Fibroblast of the aortic adventitia (primary cell): ENCODE results near the gene MBTPS1. TPM values are rescaled to one million over a fixed set of nuclear protein-coding genes. Genes with fewer than 3 reads are reported as not detected.

ENCODE experiments used
- DNase-seq: peaks from one replicate; pipeline ENCODE4 v3.0.0-alpha.2; 2010; ENCODE audit warnings: low read depth
- H3K4me3 ChIP-seq: 2 replicates; pipeline ENCODE4 v1.5.1; 2011; ENCODE audit warnings: low read depth, mild to moderate bottlenecking, control low read depth, low read length, moderate library complexity
- total RNA-seq: library from RNA; depleted of rRNA; stranded (reverse); fragments of >200 nt; gene quantifications from 2 replicates; pipeline ENCODE4 v1.2.3, GENCODE V29; 2012; ENCODE audit warnings: low replicate concordance
- TF ChIP-seq, protein P1 (sequence below): IDR thresholded peaks from 2 replicates; pipeline ENCODE4 v1.5.1; 2011; ENCODE audit warnings: mild to moderate bottlenecking, low read length, control low read depth, inconsistent platforms; ENCODE audit not compliant: insufficient read depth

Gene MBTPS1
- total RNA-seq, 1 donor: 89.0 TPM

DNA sequence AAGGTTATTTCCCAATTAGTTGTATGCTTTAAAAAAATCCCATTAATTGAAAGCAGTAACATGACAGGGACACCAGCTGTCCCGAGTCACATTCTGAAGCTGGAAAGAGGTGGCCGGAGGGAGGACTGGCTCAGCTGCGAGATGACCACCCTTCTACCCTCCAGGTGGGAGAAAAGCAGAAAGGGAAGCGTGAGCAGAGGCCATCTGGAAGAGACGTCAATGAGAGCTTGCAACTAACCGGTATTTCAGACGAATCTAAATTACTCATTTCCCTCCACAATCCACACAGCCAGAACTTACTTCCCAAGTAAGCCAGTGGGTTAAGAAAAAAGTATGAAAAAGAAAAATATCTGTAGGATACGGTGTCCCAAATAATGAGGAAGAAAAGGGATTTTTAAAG is 45.6 kb downstream of the MBTPS1 start:
- DNase-seq: no peak
- TF ChIP-seq, protein P1, sequence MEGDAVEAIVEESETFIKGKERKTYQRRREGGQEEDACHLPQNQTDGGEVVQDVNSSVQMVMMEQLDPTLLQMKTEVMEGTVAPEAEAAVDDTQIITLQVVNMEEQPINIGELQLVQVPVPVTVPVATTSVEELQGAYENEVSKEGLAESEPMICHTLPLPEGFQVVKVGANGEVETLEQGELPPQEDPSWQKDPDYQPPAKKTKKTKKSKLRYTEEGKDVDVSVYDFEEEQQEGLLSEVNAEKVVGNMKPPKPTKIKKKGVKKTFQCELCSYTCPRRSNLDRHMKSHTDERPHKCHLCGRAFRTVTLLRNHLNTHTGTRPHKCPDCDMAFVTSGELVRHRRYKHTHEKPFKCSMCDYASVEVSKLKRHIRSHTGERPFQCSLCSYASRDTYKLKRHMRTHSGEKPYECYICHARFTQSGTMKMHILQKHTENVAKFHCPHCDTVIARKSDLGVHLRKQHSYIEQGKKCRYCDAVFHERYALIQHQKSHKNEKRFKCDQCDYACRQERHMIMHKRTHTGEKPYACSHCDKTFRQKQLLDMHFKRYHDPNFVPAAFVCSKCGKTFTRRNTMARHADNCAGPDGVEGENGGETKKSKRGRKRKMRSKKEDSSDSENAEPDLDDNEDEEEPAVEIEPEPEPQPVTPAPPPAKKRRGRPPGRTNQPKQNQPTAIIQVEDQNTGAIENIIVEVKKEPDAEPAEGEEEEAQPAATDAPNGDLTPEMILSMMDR: no peak
- H3K4me3 ChIP-seq: no peak overlapping the region

DNA sequence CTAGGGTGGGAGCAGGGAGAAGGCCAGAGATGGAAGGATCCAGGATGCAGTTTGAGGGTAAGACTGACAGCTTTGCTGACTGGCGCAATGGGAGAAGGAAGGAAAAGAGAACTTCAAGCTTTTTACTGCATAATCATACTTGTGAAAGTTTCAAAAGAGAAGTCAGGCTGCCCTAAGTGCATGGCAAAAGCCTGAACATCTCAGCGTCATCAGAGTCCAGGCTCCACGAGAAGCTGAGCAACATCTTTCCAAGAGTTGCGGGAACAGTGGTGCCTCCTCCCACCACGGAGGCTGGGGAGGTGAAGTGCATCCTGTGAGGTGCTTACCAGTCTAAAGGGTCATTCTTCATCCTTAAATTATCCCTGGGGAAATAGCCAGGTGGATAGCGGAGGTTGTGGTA is 47.2 kb downstream of the MBTPS1 start:
- DNase-seq: no peak
- TF ChIP-seq, protein P1: no peak
- H3K4me3 ChIP-seq: no peak overlapping the region

DNA sequence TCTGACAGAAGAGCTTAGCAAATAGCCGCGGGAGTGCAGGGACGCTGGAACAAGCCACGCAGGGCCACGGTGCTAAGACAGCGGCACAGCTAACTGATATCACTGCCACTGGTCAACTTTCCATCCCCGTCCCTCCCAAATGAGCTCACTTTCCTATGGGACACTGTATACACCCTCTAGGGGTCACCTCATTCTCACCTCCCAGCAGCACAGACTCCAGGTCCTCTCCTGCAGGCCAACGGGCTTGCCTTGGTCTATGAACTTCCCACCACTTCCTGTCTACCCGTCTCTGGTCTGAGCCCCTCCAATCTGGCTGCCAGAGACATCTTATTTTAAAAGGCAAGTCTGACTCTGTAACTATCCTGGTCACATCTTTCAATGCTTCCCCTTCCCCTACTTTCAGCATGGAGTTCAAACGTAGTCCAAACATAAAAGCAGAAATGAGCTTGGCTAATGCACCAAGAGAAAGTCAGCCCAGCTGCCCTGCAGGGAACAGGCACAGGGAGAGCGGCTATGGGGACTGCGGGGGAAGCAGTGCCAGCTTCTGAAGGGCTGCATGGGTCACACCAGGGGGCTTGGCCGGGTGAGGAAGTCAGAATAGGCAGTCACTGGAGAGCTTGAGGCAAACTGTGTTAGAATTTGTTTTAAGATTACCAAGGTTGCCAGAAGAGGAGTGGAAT is 47.8 kb downstream of the MBTPS1 start:
- DNase-seq: no peak
- TF ChIP-seq, protein P1: no peak
- H3K4me3 ChIP-seq: no peak overlapping the region

DNA sequence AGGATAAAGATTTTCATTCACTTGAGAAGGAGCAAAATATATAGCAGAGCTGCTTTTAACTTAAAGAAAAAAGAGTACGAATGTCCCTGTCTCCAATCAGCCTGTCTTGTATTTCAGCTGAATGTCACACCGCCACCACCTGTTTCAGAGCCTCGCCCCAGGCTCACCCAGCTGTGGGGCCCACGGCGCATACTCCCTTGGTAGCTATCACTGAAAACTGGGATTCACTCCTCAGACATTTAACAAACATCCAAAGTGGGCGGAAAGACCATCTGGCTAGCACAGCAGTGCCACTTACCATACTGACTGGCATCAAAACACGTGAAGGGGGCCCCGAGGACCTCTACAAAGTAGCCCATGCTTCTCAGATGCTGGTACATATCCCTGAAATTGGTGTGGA is 48.7 kb downstream of the MBTPS1 start:
- no peak overlapping the region for H3K4me3 ChIP-seq
- DNase-seq: no peak
- TF ChIP-seq, protein P1: no peak

DNA sequence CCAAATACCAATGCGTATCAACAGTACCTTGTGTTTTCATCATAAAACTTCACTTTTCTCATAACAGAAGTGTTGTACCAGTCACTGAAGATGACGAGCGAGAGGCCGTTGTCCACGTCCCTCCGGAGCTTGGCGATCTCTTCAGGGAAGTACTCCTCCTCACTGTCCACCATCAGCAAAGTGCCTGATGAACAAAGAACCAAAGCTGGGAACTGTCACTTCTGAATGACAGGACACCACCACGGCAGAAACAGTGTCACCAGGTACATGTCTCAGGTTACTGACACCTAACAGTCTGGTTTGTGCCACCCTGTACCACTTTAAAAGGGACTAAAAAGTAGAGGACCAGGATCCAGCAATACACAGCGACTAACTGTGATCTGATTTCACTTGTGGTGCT is 49.1 kb downstream of the MBTPS1 start:
- TF ChIP-seq, protein P1: no peak
- DNase-seq: no peak
- no peak overlapping the region for H3K4me3 ChIP-seq

DNA sequence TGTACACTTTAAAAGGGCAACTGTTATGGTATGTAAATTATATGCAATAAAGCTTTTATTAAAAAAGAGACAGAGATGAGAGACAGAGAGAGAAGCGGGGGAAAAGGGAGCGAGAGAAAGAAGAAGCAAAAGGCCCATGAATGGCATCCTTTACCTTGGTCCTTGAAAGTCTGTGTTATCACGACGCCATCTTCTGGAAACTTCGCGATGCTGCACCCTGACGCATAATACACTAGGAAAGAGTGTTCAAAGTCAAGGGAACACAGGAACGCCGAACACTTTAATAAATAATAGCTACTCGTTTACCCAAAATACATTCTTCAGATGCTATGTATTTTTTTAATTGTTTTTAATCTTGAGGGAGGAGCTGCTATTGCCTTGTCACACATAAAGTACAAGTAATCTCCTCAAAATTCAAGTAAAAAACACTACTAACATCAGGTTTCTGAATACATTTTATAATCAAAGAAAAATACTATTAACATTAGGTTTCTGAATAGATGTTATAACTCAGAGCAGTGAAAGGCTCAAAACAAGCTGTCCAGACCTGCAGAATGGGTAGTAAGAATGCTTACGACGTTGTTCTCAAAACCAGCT is 51.1 kb downstream of the MBTPS1 start:
- DNase-seq: peak; percentile 72
- TF ChIP-seq, protein P1: peak; percentile 83

More for the DNA sequence above, 51.1 kb downstream of the MBTPS1 start:
- no peak overlapping the region for H3K4me3 ChIP-seq
